Measurements from ENCODE around the gene SMIM21. TPM values are rescaled to one million over a fixed set of nuclear protein-coding genes. Genes with fewer than 3 reads are reported as not detected.
A peak's percentile ranks its signal among the peaks of the same experiment; 100 is the strongest.

The SMIM21 gene
- total RNA-seq, 2 donors from 2014 or later: not detected

DNA sequence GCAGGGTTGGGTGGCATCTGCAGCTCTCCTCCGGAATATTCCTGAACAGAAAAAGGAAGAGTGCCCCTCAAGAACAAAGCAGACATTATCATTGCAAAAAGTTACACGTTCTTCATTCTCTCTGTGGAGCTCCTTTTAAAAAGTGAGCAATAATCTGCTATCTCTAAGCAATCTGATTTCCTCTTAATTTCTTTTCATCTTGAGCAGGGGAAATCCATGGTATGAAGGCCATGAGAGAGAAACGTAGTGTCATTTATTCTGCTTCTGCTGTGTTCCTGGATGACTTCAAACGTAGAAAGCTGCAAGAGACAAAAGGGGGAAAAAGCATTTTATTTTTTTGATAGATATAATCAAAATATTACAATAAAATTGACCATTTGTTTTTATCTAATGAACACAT is 16.9 kb downstream of the SMIM21 start:
- Histone ChIP-seq H3K4me3 (no peak overlapping the region), H3K4me1 (no peaks in the 10 kb centered on the region), H3K36me3 (replicated peaks in 1 of 2; ENCODE audit: insufficient read depth in 1 of 2, low read depth in 2 of 2) (no peaks in the 10 kb centered on the region), H3K27me3 (no peaks in the 10 kb centered on the region), H3K27ac (no peak overlapping the region), H3K9me3 (no peaks in the 10 kb centered on the region)
- no peak for TF ChIP-seq POLR2A (IDR thresholded peaks at IDR 0.05)
- TF ChIP-seq, protein P1, sequence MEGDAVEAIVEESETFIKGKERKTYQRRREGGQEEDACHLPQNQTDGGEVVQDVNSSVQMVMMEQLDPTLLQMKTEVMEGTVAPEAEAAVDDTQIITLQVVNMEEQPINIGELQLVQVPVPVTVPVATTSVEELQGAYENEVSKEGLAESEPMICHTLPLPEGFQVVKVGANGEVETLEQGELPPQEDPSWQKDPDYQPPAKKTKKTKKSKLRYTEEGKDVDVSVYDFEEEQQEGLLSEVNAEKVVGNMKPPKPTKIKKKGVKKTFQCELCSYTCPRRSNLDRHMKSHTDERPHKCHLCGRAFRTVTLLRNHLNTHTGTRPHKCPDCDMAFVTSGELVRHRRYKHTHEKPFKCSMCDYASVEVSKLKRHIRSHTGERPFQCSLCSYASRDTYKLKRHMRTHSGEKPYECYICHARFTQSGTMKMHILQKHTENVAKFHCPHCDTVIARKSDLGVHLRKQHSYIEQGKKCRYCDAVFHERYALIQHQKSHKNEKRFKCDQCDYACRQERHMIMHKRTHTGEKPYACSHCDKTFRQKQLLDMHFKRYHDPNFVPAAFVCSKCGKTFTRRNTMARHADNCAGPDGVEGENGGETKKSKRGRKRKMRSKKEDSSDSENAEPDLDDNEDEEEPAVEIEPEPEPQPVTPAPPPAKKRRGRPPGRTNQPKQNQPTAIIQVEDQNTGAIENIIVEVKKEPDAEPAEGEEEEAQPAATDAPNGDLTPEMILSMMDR (IDR thresholded peaks at IDR 0.05): no peak
- intact Hi-C loops (cut with DNase I): no loop called here
- DNase-seq: no peak
- no peak for ATAC-seq
- WGBS, 2 donors: 54 to 67% methylated on average over 4 of the region's 4 CpGs

DNA sequence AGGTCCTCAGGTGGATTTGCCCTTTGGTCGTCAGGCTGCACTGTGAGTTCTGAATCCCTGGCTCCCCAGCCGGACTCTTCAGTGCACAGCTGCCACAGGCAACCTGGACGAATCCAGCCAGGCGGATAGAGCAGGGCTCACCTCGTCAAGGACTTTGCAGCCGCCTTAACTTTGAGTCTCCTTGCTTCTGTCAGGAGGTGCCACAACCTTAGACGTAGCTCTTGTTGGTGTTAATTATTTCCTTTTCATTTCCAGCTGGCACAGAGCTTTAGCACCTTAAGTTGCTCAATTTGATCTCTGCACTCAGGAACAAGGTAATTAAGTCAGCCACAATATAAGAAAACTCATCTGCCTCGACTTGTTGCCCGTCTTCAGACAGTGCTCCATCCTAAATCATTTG is 17.7 kb downstream of the SMIM21 start:
- H3K4me1 ChIP-seq: no peaks in the 10 kb centered on the region
- no peaks in the 10 kb centered on the region for H3K9me3 ChIP-seq
- 60 to 70% methylated on average over 8 to 9 of the region's 9 CpGs for WGBS, 2 donors
- DNase-seq: no peak
- no peak overlapping the region for H3K4me3 ChIP-seq
- H3K27ac ChIP-seq: no peak overlapping the region
- no peaks in the 10 kb centered on the region for H3K27me3 ChIP-seq
- no peak for ATAC-seq
- H3K36me3 ChIP-seq (replicated peaks in 1 of 2; ENCODE audit: insufficient read depth in 1 of 2, low read depth in 2 of 2): no peaks in the 10 kb centered on the region
- intact Hi-C loops (cut with DNase I): no loop called here
- TF ChIP-seq, protein P1 (IDR thresholded peaks at IDR 0.05): no peak
- TF ChIP-seq POLR2A (IDR thresholded peaks at IDR 0.05): no peak

DNA sequence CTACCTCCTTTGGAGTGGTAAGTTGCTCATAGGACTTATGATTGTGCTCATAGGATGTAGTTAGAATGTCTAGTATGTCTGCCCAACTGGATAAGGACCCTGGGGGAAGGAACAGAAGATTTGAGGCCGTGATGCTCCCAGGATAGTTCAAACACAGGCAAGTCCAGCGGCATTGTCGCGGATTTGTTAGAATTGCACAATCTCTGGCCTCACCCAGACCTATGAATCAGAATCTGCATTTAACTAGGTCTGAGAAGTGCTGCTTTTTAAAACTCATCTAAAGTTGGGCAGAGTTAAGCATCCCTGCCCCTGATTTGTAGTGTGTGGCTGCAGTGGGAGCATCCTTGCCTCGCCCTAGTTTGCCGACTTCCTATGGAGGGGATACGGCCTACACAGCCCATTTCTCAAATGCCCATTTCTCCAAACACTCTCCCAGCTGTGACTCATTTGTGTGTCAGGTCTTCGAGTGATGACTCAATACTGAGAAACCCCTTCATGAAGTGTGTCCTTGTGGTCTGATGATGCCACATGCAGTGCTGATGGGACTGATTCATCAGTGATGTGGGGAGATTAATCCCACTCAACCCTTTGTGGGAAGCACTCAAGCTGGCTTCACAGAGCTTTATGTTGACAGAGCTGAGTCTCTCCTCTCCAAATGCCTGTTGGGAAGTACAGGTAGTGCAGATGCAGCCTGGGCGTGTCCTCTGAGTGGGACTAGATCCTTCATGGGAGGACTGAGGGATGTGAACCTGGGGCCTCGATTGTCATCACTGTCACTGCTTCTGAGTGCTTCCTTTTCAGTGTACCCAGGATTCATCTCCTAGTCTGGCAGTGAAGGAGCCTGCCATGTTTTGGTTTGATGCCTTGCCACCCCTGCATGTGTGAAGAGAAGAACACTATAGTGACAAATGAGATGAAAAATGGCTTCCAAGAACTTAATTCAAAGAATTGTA is 18.7 kb downstream of the SMIM21 start:
- Histone ChIP-seq H3K27me3 (no peaks in the 10 kb centered on the region), H3K4me3 (no peak overlapping the region), H3K4me1 (no peaks in the 10 kb centered on the region), H3K27ac (no peak overlapping the region), H3K9me3 (no peaks in the 10 kb centered on the region), H3K36me3 (replicated peaks in 1 of 2; ENCODE audit: insufficient read depth in 1 of 2, low read depth in 2 of 2) (no peaks in the 10 kb centered on the region)
- ATAC-seq (no peak), DNase-seq (peak in 1 of 4 donors; percentile 5)
- intact Hi-C loops (cut with DNase I): no loop called here
- TF ChIP-seq, protein P1 (IDR thresholded peaks at IDR 0.05): no peak
- no peak for TF ChIP-seq POLR2A (IDR thresholded peaks at IDR 0.05)
- 73 to 81% methylated on average over 9 to 10 of the region's 10 CpGs for WGBS, 2 donors

DNA sequence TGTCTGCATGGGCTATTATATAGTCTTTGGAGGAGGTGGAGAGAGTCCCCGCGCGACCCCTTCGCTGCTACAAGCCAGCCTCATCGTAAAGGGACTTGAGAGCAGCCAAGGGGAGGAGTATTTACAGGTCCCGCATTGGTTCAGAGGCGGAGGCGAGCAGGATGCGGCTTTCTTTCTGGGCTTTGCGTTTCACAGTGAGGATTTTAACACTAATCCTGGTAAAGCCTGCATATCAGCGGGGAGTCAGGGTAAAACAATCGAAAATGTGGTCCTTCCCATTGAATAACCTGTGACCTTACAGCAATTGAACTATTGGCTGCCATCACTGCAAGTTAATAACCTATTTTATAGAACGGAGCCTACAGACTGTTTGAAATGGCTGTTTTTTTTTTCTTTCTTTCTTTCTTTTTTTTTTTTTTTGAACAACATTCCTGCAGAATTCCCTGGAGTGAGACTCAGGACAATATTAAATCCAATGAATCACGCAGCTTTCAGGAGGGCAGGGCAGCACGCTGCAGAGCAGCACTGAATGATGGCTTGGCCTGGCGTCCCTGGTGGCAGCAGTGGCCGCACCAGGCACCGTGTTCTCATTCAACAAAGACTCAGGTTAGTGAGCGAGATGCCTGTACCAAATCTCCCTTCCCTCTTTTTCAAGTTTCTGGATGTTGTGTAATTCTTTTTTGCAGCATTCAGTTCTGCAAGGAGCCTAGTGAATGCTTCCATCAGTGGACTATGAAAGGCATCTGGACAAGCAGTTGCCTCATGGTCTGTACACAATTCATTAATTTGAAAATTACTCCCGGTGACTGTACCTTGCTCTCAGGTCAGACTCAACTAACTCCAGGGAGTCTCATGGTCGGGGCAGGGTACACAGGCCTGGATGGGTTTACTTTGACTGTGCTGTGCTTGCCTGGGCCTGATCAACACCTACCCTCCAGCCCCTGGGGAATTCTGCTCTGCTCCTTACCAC is 19.8 kb downstream of the SMIM21 start:
- Histone ChIP-seq H3K4me1 (no peaks in the 10 kb centered on the region), H3K27ac (no peak overlapping the region), H3K27me3 (no peaks in the 10 kb centered on the region), H3K4me3 (no peak overlapping the region), H3K9me3 (no peaks in the 10 kb centered on the region), H3K36me3 (replicated peaks in 1 of 2; ENCODE audit: insufficient read depth in 1 of 2, low read depth in 2 of 2) (no peaks in the 10 kb centered on the region)
- no peak for DNase-seq
- ATAC-seq: no peak
- TF ChIP-seq POLR2A (IDR thresholded peaks at IDR 0.05): no peak
- TF ChIP-seq, protein P1 (IDR thresholded peaks at IDR 0.05): no peak
- intact Hi-C loops (cut with DNase I): no loop called here
- 61 to 64% methylated on average over 20 to 21 of the region's 21 CpGs for WGBS, 2 donors

All from body of pancreas (tissue), 4 donors.